H1 (cell line): ENCODE results near the gene RBFOX1. TPM values are rescaled to one million over a fixed set of nuclear protein-coding genes. Genes with fewer than 3 reads are reported as not detected.

Source experiments
- CTCF ChIA-PET: fragments of 300-600 bp; sonication (Branson Sonifier 250); formaldehyde crosslinking; loops from one replicate; lab custom pipeline; 2021; ENCODE audit not compliant: partially characterized antibody; lab: Charles Lee
- POLR2A ChIA-PET: fragments of 300-600 bp; sonication (Branson Sonifier 250); formaldehyde crosslinking; loops from one replicate; lab custom pipeline; 2021; ENCODE audit warnings: inconsistent platforms; ENCODE audit not compliant: partially characterized antibody; lab: Charles Lee
- DNase-seq, 2 experiments: peaks; one replicate each; pipeline versions ENCODE4 v3.0.0 to v3.0.0-alpha.2; 2010 to 2022; ENCODE audit warnings: low spot score in 2 of 2, low read depth in 1 of 2, mixed read lengths in 1 of 2
- FAIRE-seq: peaks from 2 replicates; lab custom pipeline; 2011; peaks lifted over from hg19 to GRCh38; lab: Jason Lieb, UNC
- H2AFZ ChIP-seq: 2 replicates; pipeline ENCODE4 v1.8.1; 2012; ENCODE audit warnings: low read length, inconsistent platforms
- H2AK5ac ChIP-seq: 2 replicates; pipeline ENCODE4 v1.6.1; 2013; ENCODE audit warnings: low read depth, low read length
- H2BK120ac ChIP-seq: replicated peaks from 2 replicates; pipeline ENCODE3; 2013; ENCODE audit warnings: low read depth, low read length, inconsistent platforms
- H2BK12ac ChIP-seq: 2 replicates; pipeline ENCODE4 v1.6.1; 2013; ENCODE audit warnings: low read depth, low read length
- H2BK15ac ChIP-seq: 2 replicates; pipeline ENCODE4 v1.6.1; 2013; ENCODE audit warnings: low read length
- H2BK20ac ChIP-seq: 2 replicates; pipeline ENCODE4 v1.6.1; 2013; ENCODE audit warnings: low read length
- H2BK5ac ChIP-seq: 2 replicates; pipeline ENCODE4 v1.6.1; 2013; ENCODE audit warnings: low read depth, low read length
- H3K14ac ChIP-seq: 2 replicates; pipeline ENCODE4 v1.6.1; 2013; ENCODE audit warnings: inconsistent platforms; ENCODE audit not compliant: insufficient read length
- H3K18ac ChIP-seq: 2 replicates; pipeline ENCODE4 v1.6.1; 2013; ENCODE audit warnings: low read length; ENCODE audit errors: extremely low read depth
- H3K23ac ChIP-seq: 2 replicates; pipeline ENCODE4 v1.6.1; 2013; ENCODE audit warnings: inconsistent platforms; ENCODE audit not compliant: insufficient read length
- H3K23me2 ChIP-seq: 2 replicates; pipeline ENCODE4 v1.6.1; 2013; ENCODE audit warnings: low read depth, low read length
- H3K27ac ChIP-seq: 2 replicates; pipeline ENCODE4 v1.6.1; 2011; ENCODE audit warnings: low read depth, low read length, inconsistent platforms
- H3K27me3 ChIP-seq, 4 experiments: replicated peaks in 1 of 4; 1 replicate in 1 of 4; 2 replicates in 3 of 4; pipeline versions ENCODE4 v1.6.1 to v1.8.1; 2011 to 2013; ENCODE audit warnings: low read length in 3 of 4, mild to moderate bottlenecking in 3 of 4, inconsistent platforms in 2 of 4, mixed read lengths in 2 of 4, moderate library complexity in 1 of 4; ENCODE audit not compliant: control insufficient read depth in 3 of 4, insufficient read depth in 3 of 4; ENCODE audit errors: extremely low read depth in 1 of 4
- H3K36me3 ChIP-seq, 4 experiments: 2 replicates each; pipeline versions ENCODE4 v1.6.1 to v1.8.1; 2011 to 2013; ENCODE audit warnings: mild to moderate bottlenecking in 4 of 4, low read length in 3 of 4, moderate library complexity in 2 of 4, control low read depth in 1 of 4, inconsistent platforms in 1 of 4; ENCODE audit not compliant: insufficient read depth in 4 of 4, control insufficient read depth in 2 of 4
- H3K4ac ChIP-seq: replicated peaks from 2 replicates; pipeline ENCODE3; 2013; ENCODE audit warnings: low read length, low read depth, mixed read lengths, inconsistent platforms; ENCODE audit not compliant: insufficient read length
- H3K4me1 ChIP-seq, 4 experiments: replicated peaks in 1 of 4; 1 replicate in 1 of 4; 2 replicates in 3 of 4; pipeline versions ENCODE4 v1.6.1 to v1.8.1; 2011 to 2013; ENCODE audit warnings: low read length in 3 of 4, inconsistent platforms in 2 of 4, mixed read lengths in 1 of 4; ENCODE audit not compliant: insufficient read depth in 4 of 4, control insufficient read depth in 3 of 4
- H3K4me2 ChIP-seq, 2 experiments: 2 replicates each; pipeline versions ENCODE4 v1.6.1 to v1.8.1; 2011 to 2013; ENCODE audit warnings: low read depth in 2 of 2, low read length in 2 of 2, control low read depth in 1 of 2, inconsistent platforms in 1 of 2, mild to moderate bottlenecking in 1 of 2; ENCODE audit not compliant: insufficient read depth in 1 of 2
- H3K4me3 ChIP-seq, 4 experiments: fragments of 200-600, 300-600 bp in 1 of 4; sonication (generic), shearing (Covaris generic), sonication (Bioruptor Twin) in 1 of 4; 2 replicates each; pipeline versions ENCODE4 v1.5.1 to v1.8.1; 2011 to 2016; ENCODE audit warnings: low read length in 4 of 4, low read depth in 3 of 4, control low read depth in 2 of 4, inconsistent platforms in 2 of 4, mild to moderate bottlenecking in 2 of 4, mixed read lengths in 1 of 4, moderate library complexity in 1 of 4; ENCODE audit not compliant: insufficient read depth in 2 of 4; ENCODE audit errors: extremely low read depth in 1 of 4
- H3K56ac ChIP-seq: replicated peaks from 2 replicates; pipeline ENCODE3; 2013; ENCODE audit warnings: low read depth, mild to moderate bottlenecking, mixed read lengths, low read length, inconsistent platforms; ENCODE audit not compliant: insufficient read length
- H3K79me1 ChIP-seq: 2 replicates; pipeline ENCODE4 v1.6.1; 2013; ENCODE audit warnings: low read depth, low read length, control low read depth
- H3K79me2 ChIP-seq, 2 experiments: 2 replicates each; pipeline versions ENCODE4 v1.6.1 to v1.8.1; 2012 to 2013; ENCODE audit warnings: low read length in 2 of 2, mild to moderate bottlenecking in 2 of 2, inconsistent platforms in 1 of 2; ENCODE audit not compliant: insufficient read depth in 2 of 2, control insufficient read depth in 1 of 2
- H3K9ac ChIP-seq, 4 experiments: replicated peaks in 1 of 4; 1 replicate in 1 of 4; 2 replicates in 3 of 4; pipeline versions ENCODE4 v1.6.1 to v1.8.1; 2011 to 2013; ENCODE audit warnings: low read depth in 3 of 4, low read length in 3 of 4, control low read depth in 2 of 4, mild to moderate bottlenecking in 2 of 4, moderate library complexity in 2 of 4, inconsistent platforms in 1 of 4; ENCODE audit errors: extremely low read depth in 1 of 4
- H3K9me3 ChIP-seq, 2 experiments: 2 replicates each; pipeline versions ENCODE4 v1.6.1 to v1.8.1; 2012 to 2013; ENCODE audit warnings: mild to moderate bottlenecking in 2 of 2, moderate library complexity in 2 of 2, control low read depth in 1 of 2, inconsistent platforms in 1 of 2, low read depth in 1 of 2, low read length in 1 of 2, mixed read lengths in 1 of 2; ENCODE audit not compliant: insufficient read depth in 2 of 2
- H4K20me1 ChIP-seq, 2 experiments: replicated peaks in 1 of 2; 2 replicates each; pipeline versions ENCODE3 to v1.8.1; 2011 to 2013; ENCODE audit warnings: inconsistent platforms in 2 of 2, low read length in 2 of 2, mild to moderate bottlenecking in 1 of 2; ENCODE audit not compliant: insufficient read depth in 2 of 2, control insufficient read depth in 1 of 2
- H4K5ac ChIP-seq: 2 replicates; pipeline ENCODE4 v1.6.1; 2013; ENCODE audit warnings: low read length, low read depth, mixed read lengths, inconsistent platforms; ENCODE audit not compliant: insufficient read length
- H4K8ac ChIP-seq: 2 replicates; pipeline ENCODE4 v1.8.0; 2013; ENCODE audit warnings: mild to moderate bottlenecking, moderate library complexity, low read length, inconsistent platforms; ENCODE audit not compliant: insufficient read depth; ENCODE audit errors: extremely low read depth
- H4K91ac ChIP-seq: replicated peaks from 2 replicates; pipeline ENCODE3; 2013; ENCODE audit warnings: low read length, mixed read lengths, inconsistent platforms; ENCODE audit not compliant: insufficient read length
- CTCF ChIP-seq, 3 experiments: IDR thresholded peaks; 1 replicate in 2 of 3; 2 replicates in 1 of 3; pipeline versions ENCODE4 v1.5.1 to v1.6.1; 2011; ENCODE audit warnings: low read length in 3 of 3, mild to moderate bottlenecking in 3 of 3, inconsistent platforms in 2 of 3, low read depth in 1 of 3, moderate library complexity in 1 of 3; ENCODE audit not compliant: insufficient read depth in 1 of 3; ENCODE audit errors: control extremely low read depth in 1 of 3
- JUN ChIP-seq: IDR thresholded peaks from 2 replicates; pipeline ENCODE4 v1.6.1; 2011; ENCODE audit warnings: low read depth, mild to moderate bottlenecking, improper control_type of control experiment, low read length
- KDM1A ChIP-seq: fragments of 200-600, 300-600 bp; sonication (generic); IDR thresholded peaks from 2 replicates; pipeline ENCODE4 v1.7.1; 2016; ENCODE audit warnings: mild to moderate bottlenecking, low read length, borderline replicate concordance
- RAD21 ChIP-seq, 2 experiments: IDR thresholded peaks in 1 of 2; conservative IDR thresholded peaks in 1 of 2; 2 replicates each; pipeline ENCODE4 v1.6.1; 2011; ENCODE audit warnings: low read depth in 2 of 2, low read length in 2 of 2, improper control_type of control experiment in 1 of 2, inconsistent platforms in 1 of 2, mild to moderate bottlenecking in 1 of 2, moderate library complexity in 1 of 2
- RXRA ChIP-seq: IDR thresholded peaks from 2 replicates; pipeline ENCODE4 v1.6.1; 2011; ENCODE audit warnings: low read depth, mild to moderate bottlenecking, low read length, moderate library complexity; ENCODE audit not compliant: insufficient read depth
- SAP30 ChIP-seq: fragments of 300-600 bp; sonication (generic); IDR thresholded peaks from 2 replicates; pipeline ENCODE4 v1.7.1; 2012; ENCODE audit warnings: low read length, moderate library complexity, mild to moderate bottlenecking, inconsistent platforms; ENCODE audit not compliant: insufficient read depth, insufficient replicate concordance
- WGBS, 2 experiments: shearing (Covaris generic) in 1 of 2; methylation state at CpG; one replicate each; pipeline versions ENCODE4 v1.1.6 to v1.1.7; 2013 to 2015; ENCODE audit warnings: low lambda C conversion rate in 2 of 2, mixed read lengths in 2 of 2, inconsistent platforms in 1 of 2, low coverage in 1 of 2, missing lambda C conversion rate in 1 of 2; ENCODE audit not compliant: insufficient replicate concordance in 2 of 2, insufficient coverage in 1 of 2, insufficient read length in 1 of 2; ENCODE audit errors: extremely low coverage in 1 of 2, missing lambda C conversion rate in 1 of 2; 5-methylcytosine and 5-hydroxymethylcytosine counted together
- polyA plus RNA-seq, 7 experiments: library from polyadenylated mRNA; depleted of rRNA in 3 of 7; stranded (reverse) in 5 of 7; unstranded in 2 of 7; fragments of >200 nt in 5 of 7; fragments of 200-250 nt in 2 of 7; gene quantifications; 1 replicate in 5 of 7; 2 replicates in 1 of 7; 4 replicates in 1 of 7; pipeline versions ENCODE4 v1.2.1 to v1.2.3, GENCODE V29; 2011 to 2013; ENCODE audit warnings: missing spikeins in 2 of 7, mixed read lengths in 2 of 7
- total RNA-seq: library from RNA; stranded (reverse); fragmentation: NEBNext Ultra II Directional; extraction: Animal tissue kit (Norgen Biotek cat#: 25700); gene quantifications from 2 replicates; pipeline ENCODE4 v1.2.1, GENCODE V29; 2021

The RBFOX1 gene
- total and polyA plus RNA-seq, 2 of the 8 experiments (the other 6 are each of a cell fraction or from before 2014, with no cell fraction given): 1.7 to 2.8 TPM

- Histone ChIP-seq H3K36me3 (no peaks in the 10 kb centered on the region), H3K4me1 (peaks cover 0 to 4% (median 0%) of the 10 kb centered on the region in 4 experiments; a peak in 1 of 7 replicates), H3K4me3 (no peak overlapping the region), H3K56ac (no peak overlapping the region), H3K27ac (no peak overlapping the region), H2BK120ac (no peak overlapping the region), H4K8ac (no peak overlapping the region), H2AK5ac (no peak overlapping the region), H4K91ac (no peak overlapping the region), H4K20me1 (no peaks in the 10 kb centered on the region), H3K79me2 (no peaks in the 10 kb centered on the region), H2BK20ac (no peak overlapping the region), H4K5ac (no peak overlapping the region), H3K27me3 (no peaks in the 10 kb centered on the region), H3K4ac (no peak overlapping the region), H2BK5ac (no peak overlapping the region), H2BK15ac (no peak overlapping the region), H2BK12ac (no peak overlapping the region), H3K23ac (no peak overlapping the region), H3K79me1 (no peaks in the 10 kb centered on the region), H3K14ac (no peak overlapping the region), H3K4me2 (no peak overlapping the region), H3K9ac (no peak overlapping the region), H3K9me3 (no peaks in the 10 kb centered on the region), H2AFZ (no peak overlapping the region), H3K18ac (no peak overlapping the region), H3K23me2 (no peaks in the 10 kb centered on the region)
- ChIA-PET POLR2A (no interaction called here), CTCF (interaction anchor here (0.9 kb wide), 1 partner anchor 175 kb away, joined by 3 read pairs; no protein-coding TSS in a partner anchor)
- no peak for TF ChIP-seq SAP30
- no peak for TF ChIP-seq JUN
- TF ChIP-seq RXRA: no peak
- peak in 2 of 3 experiments; percentile 40 to 41; a peak in 2 of 4 replicates for TF ChIP-seq CTCF (IDR thresholded peaks at IDR 0.05; ENCODE audit: control extremely low read depth in 1 of 3, insufficient read depth in 1 of 3, low read depth in 1 of 3, low read length in 3 of 3)
- peak; percentile 65 to 73 for TF ChIP-seq RAD21 (IDR thresholded peaks at IDR 0.05 in 1 of 2, conservative IDR thresholded peaks at IDR 0.05 in 1 of 2; ENCODE audit: low read depth in 2 of 2, low read length in 2 of 2)
- no peak for TF ChIP-seq KDM1A
- DNase-seq: peak in 1 of 2 experiments; percentile 2
- WGBS, 2 experiments: 100% methylated on average over 1 of the region's 1 CpG; no CpG with 5 or more reads in 1 of the 2 experiments
- no peak for FAIRE-seq
Measured at GRCh38 chr16:7689234-7689633, 356.6 kb downstream of the RBFOX1 start.
